DMS114 treated with DMSO at 0.1 percent for 48 hours (cell line): ENCODE measurements around the gene SPPL2B.
"Not testable (repeated sequence)": the region's sequence is repeated elsewhere in the genome, so short reads cannot be mapped to it uniquely, and the experiment has no call there.

Experiments used
- DNase-seq: peaks from one replicate; lab custom pipeline; 2025; ENCODE audit not compliant: unreplicated experiment; lab: John Stamatoyannopoulos, UW

SPPL2B gene

GRCh38 chr19:2328401-2329148, at the start of gene SPPL2B, which contains the start of gene LSM7:
SPPL2B (plus strand) TSS chr19:2328684; CDS start chr19:2328710, 26 bp downstream.
LSM7 (minus strand) TSS chr19:2328586; CDS start chr19:2328566, 20 bp downstream.
- peak; percentile 48 for DNase-seq

- DNase-seq = no peak
These were observed 47.7 kb upstream of the SPPL2B start for GRCh38 chr19:2280633-2281264.

DNA sequence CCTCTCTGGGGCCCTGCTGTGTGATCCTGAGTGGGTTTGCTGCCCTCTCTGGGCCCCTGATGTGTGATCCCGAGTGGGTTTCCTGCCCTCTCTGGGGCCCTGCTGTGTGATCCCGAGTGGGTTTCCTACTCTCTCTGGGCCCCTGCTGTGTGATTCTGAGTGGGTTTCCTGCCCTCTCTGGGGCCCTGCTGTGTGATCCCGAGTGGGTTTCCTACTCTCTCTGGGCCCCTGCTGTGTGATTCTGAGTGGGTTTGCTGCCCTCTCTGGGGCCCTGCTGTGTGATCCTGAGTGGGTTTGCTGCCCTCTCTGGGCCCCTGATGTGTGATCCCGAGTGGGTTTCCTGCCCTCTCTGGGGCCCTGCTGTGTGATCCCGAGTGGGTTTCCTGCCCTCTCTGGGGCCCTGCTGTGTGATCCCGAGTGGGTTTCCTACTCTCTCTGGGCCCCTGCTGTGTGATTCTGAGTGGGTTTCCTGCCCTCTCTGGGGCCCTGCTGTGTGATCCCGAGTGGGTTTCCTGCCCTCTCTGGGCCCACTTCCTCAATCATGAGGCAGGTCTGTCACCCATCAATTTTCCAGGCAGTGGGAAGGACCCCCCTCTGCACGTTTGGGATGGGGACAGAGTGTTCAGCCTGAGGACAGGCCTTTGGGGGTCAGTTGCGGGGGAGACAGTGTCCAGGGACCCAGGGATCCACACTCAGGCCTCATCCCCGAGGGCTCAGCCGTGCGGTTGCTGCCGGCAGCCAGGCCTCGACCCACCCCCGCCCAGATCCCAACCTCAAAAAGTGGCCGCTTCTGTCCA, 47.0 kb upstream of the SPPL2B start:
- DNase-seq = not testable (repeated sequence)

- no peak for DNase-seq
These were observed 46.2 kb upstream of the SPPL2B start, which contains the start of gene PEAK3 for GRCh38 chr19:2282062-2282861. PEAK3 (minus strand) TSS chr19:2282175; CDS start chr19:2280931, 1,244 bp downstream.

DNA sequence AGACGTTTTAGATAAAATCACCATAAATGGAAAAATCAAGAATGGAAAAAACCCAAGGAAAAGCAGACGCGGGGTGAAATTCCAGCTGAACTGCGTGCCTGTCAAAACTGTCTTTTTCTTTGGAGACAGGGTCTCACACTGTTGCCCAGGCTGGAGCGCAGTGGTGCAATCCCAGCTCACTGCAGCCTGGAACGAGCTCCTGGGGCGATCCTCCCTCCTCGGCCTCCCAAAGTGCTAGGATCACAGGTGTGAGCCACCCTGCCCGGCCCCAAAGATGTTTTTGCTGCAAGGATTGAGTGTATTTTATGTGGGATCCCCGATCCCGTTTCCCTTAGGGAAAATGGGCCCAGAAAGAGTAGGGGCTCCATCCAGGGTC, 45.6 kb upstream of the SPPL2B start:
- DNase-seq = no peak

DNA sequence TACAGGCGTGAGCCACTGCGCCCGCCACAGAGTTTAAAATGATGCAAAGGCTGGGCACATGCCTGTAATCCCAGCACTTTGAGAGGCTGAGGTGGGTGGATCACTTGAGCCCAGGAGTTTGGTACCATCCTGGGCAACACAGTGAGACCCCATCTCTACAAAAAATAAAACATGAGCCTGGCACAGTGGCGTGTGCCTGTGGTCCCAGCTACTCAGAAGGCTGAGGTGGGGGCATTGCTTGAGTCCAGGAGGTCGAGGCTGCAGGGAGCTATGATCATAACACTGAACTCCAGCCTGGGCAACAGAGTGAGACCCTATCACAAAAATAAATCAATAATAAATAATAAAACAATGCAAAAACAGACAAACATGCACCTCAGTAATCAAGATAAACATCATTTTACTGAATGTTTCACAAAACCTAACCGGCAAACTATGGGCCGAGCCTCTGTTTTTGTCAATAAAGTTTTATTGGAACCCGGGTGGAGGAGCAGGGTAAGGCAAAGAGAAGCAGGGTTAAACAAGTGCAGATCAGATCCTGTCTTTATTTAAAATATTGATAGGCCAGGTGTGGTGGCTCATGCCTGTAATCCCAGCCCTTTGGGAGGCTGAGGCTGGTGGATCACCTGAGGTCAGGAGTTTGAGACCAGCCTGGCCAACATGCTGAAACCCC, 44.5 kb upstream of the SPPL2B start:
- DNase-seq = no peak

DNA sequence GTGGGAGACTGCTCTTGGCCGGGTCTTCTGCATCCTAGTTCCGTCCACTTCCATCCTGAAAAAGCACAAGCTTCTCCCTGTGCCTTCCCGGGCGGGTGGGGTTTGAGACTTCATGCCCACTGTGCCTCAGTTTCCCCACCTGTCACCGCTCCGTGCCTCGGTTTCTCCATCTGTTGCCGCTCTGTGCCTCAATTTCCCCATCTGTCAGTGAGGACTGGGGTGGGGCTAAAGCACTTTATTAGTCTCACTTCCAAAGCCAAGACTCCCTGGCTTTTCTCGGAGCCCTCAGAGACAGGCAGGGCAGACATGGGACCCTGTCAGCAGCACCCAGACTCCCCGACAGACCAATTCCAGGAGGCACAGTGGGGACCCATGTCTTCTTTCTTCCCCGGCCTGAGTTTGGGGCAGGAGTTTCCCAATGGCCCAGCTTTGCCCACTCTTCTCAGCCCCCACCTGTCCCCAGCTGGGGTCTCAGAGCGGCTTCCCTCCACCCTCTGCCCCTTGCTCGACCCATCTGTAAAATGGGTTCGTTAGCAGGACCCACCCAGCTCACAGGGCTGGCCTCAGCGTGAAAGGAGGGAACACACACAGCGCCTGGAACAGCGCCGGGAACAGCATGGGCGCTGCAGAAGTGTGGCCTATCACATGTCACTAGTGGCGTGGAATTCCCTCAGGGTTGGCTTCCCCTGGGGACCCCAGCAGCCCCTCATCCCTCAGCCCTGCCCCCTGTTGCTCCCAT, 41.9 kb upstream of the SPPL2B start:
- no peak for DNase-seq

- DNase-seq = no peak
These were observed 40.7 kb upstream of the SPPL2B start for GRCh38 chr19:2287585-2288337.

DNA sequence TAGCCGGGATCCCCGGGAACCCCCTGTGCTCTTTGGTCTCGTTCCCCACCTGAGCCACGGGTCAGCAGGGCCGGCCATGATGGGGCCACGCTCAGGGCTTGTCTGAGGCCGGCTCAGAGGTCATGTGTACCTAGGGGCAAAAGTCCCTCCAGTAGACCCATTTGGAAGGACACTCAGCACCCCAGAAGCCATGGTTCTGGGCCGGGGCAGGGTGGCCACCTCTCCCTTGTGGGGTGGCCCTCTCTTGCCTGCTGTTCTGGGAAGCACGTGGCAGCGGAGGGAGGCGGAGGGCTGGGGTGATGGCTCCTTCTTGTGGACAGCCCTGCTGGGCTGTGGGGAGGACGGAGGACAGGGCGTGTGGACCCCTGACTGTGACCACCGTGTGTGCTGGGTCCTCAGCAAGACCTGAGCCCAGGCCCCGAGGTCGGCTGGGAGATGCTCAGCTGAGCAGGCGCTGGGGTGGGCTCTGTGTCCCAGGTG, 40.1 kb upstream of the SPPL2B start:
- peak; percentile 22 for DNase-seq

DNA sequence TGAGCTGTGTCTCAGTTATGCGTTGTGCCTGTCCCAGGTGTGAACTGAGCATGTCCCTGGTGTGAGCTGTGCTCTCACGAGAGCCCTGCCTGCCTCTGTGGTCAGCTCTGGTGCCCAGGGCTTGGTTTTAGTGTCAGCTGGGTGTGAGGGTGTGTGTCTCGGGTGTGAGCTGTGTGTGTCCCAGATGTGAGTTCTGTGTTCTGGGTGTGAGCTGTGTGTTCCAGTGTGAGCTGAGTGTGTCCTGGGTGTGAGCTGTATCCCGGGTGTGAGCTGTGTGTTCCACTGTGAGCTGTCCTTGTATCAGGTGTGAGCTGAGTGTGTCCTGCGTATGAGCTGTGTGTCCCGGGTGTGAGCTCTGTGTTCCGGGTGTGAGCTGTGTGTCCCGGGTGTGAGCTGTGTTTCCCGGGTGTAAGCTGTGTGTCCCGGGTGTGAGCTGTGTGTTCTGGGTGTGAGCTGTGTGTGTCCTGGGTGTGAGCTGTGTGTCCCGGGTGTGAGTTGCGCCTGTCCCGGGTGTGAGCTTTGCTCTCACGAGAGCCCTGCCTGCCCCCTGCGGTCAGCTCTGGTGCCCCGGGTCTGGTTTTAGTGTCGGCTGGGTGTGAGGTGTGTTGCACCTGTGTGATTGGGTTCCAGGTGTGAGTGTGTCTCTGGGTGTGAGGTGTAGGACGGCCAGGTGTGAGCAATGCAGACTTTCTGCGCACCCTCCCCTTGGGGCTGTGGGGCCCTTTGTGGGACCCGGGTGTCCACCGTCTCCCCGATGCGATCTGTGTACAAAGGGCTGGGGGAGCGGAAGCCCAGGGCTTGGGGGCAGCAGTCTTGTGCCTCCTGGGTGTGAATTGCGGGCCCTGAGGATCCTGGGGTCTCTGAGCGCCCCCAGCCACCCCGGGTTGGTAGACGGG, 39.4 kb upstream of the SPPL2B start:
- DNase-seq = no peak

DNA sequence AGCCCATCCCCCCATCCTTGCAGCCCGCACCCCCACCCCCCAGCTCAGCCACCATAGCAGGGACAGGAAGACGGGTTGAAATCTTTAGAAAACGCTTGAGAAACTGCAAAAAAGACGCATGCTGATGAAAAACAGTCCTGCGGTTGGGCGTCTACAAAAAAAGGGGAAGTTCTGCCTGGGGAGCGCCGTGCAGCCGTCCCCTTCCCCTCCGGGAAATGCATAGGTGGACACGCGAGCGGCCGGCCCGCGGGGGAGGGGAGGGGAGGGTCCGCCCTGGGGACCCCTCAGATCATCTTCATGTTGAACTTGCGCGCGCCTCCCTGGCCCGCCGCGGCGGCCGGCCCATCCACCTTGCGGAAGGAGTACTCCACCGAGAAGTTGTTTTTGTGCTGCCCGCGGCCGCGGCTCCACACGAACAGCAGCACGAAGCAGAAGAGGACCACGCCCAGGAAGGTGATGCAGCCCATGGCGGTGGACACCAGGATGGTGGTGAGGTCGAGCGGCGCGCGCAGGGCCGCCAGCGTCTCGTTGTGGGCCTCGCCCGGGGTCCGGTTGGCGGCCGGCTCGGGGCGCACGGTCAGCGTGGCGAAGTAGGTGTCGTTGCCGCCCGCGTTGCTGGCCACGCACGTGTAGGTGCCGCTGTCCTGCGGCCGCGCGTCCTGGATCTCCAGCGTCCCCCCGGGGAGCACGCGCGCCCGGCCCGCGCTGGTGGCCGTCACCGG, 38.6 kb upstream of the SPPL2B start:
- DNase-seq = no peak

GRCh38 chr19:2290441-2291184, 37.9 kb upstream of the SPPL2B start:
- DNase-seq = no peak

DNA sequence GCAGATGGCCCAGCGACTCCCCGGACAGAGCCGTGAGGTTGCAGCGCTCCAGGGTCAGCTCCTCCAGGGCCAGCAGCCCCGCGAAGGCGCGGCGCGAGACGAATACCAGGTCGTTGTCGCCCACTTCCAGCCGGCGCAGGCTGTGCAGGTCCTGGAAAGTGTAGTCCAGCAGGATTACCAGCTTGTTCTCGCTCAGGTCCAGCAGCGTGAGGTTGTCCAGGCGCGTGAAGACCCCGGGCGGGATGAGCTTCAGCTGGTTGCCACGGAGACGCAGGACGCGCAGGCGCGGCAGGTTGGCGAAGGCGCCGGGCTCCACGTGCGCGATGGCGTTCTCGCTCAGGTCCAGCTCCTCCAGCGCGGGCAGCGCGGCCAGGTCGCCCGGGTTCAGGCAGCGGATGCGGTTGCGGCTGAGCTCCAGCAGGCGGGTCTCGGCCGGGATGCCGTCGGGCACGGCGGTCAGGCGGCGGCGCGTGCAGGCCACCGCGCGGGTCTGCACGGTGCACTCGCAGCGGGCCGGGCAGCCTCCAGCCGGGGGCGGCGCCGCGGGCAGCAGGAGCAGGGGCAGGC, 37.2 kb upstream of the SPPL2B start:
- DNase-seq = no peak

DNA sequence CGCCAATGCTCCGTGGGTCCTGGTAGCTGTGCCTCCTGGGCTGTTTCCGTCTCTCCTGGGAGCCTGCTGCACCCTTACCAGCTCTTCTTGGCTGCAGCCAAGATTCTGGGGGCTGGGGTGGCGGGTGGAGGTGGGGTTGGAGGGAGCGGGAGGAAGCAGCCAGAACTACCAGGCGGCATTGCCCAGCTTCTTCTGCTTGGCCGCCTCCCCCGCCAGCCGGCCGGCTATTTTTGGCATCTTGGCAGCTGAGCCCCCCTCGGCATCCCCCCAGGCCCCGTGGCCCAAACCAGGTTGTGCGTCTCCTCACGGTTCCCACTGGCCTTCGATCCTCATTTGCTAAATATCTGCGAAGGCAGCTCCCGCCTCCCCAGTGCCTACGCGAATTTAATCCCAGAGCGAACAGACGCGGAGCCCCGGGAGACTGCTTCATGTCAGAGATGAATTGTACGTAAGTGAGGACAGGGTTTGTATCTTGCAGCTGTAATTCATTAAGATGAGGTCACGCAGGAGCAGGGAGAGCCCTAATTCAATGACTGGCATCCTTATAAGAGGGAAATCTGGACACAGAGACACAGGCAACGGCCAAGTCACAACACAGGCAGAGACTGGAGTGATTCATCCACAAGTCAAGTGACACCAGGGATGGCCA, 33.7 kb upstream of the SPPL2B start:
- no peak for DNase-seq

- no peak for DNase-seq
These were observed 32.3 kb upstream of the SPPL2B start for GRCh38 chr19:2296141-2296540.

DNA sequence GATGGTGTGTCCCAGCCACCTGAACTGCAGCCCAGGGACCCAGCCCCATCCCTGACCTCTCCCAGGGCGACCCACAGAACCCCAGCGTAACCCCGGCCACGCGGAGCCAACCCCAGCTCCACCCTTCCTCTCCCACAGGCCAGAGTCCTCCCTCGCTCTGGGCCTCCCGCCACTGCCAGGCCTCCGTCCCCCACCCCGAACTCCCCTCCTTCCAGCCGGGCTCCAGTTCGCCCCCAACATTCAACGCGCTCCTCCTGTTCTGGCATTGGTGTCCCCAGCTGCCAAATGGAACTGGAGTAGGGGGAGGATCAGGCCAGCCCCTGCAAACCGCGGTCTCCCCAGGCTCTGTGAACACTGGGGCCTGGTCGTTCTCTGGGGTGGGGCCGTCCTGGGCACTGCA, 28.0 kb upstream of the SPPL2B start:
- no peak for DNase-seq
